Thyroid gland (tissue), 4 donors: ENCODE measurements around the gene P2RX6. TPM values are rescaled to one million over a fixed set of nuclear protein-coding genes. Genes with fewer than 3 reads are reported as not detected.

Experiments
- DNase-seq, 2 donors: peaks; one replicate each; pipeline ENCODE4 v3.0.0-alpha.2; 2019
- H3K27ac ChIP-seq, 3 donors: fragments of 200-600 bp; sonication (generic); 1 replicate in 2 of 3; 2 replicates in 1 of 3; pipeline ENCODE4 v1.5.1; 2016 to 2019; ENCODE audit warnings: mild to moderate bottlenecking in 1 of 3, moderate library complexity in 1 of 3
- H3K27me3 ChIP-seq: fragments of 200-600 bp; sonication (generic); one replicate; pipeline ENCODE4 v1.5.1; 2019
- H3K36me3 ChIP-seq, 2 donors: fragments of 200-600 bp; sonication (generic); one replicate each; pipeline ENCODE4 v1.5.1; 2016 to 2019
- H3K4me1 ChIP-seq, 2 donors: fragments of 200-600 bp; sonication (generic); one replicate each; pipeline ENCODE4 v1.5.1; 2017 to 2019
- H3K4me3 ChIP-seq, 3 donors: fragments of 200-600 bp; sonication (generic); replicated peaks in 1 of 3; 1 replicate in 2 of 3; 2 replicates in 1 of 3; pipeline ENCODE4 v1.5.1; 2016; ENCODE audit warnings: mild to moderate bottlenecking in 1 of 3
- H3K9me3 ChIP-seq: fragments of 200-600 bp; sonication (generic); one replicate; pipeline ENCODE4 v1.5.1; 2017
- POLR2A ChIP-seq, 2 donors: fragments of 450-650 bp; IDR thresholded peaks; one replicate each; pipeline ENCODE4 v1.6.1; 2017; ENCODE audit warnings: antibody characterized with exemption in 2 of 2, mild to moderate bottlenecking in 2 of 2, moderate library complexity in 1 of 2
- WGBS, 2 donors: methylation state at CpG; one replicate each; pipeline ENCODE4 v1.1.5; 2017; 5-methylcytosine and 5-hydroxymethylcytosine counted together
- intact Hi-C: fragments of 100-400 bp; cut with DNase I; formaldehyde crosslinking; loops from one replicate; pipeline ENCODE4 v1.15.1; 2023
- total RNA-seq, 4 donors: library from RNA; depleted of rRNA; stranded (reverse); fragments of >200 nt; gene quantifications; one replicate each; pipeline ENCODE4 v1.2.3, GENCODE V29; 2016
- TF ChIP-seq, protein P1 (sequence below), 6 experiments: fragments of 200-600 bp in 3 of 6; fragments of 450-650 bp in 3 of 6; sonication (generic) in 3 of 6; IDR thresholded peaks; one replicate each; pipeline ENCODE4 v1.5.1; 2016 to 2019; ENCODE audit warnings: antibody characterized with exemption in 6 of 6, mild to moderate bottlenecking in 2 of 6, inconsistent platforms in 1 of 6, moderate library complexity in 1 of 6

Gene P2RX6
- total RNA-seq, 4 donors from 2014 or later = 0.40 TPM; not detected in 3

DNA sequence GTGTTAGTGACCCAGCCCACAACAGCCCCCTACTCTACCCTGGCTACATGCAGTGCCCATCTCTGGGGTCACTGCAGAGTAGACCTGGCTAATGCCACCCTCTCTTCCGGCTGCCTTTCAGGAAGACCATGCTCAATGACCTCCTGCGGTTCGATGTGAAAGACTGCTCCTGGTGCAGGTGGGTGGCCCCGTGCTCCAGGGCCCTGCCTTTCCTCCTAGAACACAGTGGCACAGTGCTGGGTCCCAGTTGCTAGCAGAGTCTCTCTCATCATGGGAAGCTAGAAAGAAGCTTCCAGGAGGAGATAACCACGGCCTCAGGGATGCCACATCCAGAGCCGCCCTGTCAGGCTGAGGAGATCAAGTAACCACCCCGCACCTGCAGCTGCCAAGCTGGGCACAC lies 29.2 kb upstream of the P2RX6 start:
- intact Hi-C loops = no loop called here
- no peak overlapping the region for H3K4me3 ChIP-seq
- peaks cover 4 to 14% of the 10 kb centered on the region in 2 donors for H3K36me3 ChIP-seq
- H3K27me3 ChIP-seq = no peaks in the 10 kb centered on the region
- H3K9me3 ChIP-seq = no peaks in the 10 kb centered on the region
- no peak for DNase-seq
- 93 to 97% methylated on average over 3 to 7 of the region's 7 CpGs for WGBS, 2 donors
- peaks cover 13 to 17% of the 10 kb centered on the region in 2 donors for H3K4me1 ChIP-seq
- TF ChIP-seq, protein P1, sequence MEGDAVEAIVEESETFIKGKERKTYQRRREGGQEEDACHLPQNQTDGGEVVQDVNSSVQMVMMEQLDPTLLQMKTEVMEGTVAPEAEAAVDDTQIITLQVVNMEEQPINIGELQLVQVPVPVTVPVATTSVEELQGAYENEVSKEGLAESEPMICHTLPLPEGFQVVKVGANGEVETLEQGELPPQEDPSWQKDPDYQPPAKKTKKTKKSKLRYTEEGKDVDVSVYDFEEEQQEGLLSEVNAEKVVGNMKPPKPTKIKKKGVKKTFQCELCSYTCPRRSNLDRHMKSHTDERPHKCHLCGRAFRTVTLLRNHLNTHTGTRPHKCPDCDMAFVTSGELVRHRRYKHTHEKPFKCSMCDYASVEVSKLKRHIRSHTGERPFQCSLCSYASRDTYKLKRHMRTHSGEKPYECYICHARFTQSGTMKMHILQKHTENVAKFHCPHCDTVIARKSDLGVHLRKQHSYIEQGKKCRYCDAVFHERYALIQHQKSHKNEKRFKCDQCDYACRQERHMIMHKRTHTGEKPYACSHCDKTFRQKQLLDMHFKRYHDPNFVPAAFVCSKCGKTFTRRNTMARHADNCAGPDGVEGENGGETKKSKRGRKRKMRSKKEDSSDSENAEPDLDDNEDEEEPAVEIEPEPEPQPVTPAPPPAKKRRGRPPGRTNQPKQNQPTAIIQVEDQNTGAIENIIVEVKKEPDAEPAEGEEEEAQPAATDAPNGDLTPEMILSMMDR (IDR thresholded peaks at IDR 0.05) = no peak
- TF ChIP-seq POLR2A (IDR thresholded peaks at IDR 0.05) = no peak
- no peak overlapping the region for H3K27ac ChIP-seq

DNA sequence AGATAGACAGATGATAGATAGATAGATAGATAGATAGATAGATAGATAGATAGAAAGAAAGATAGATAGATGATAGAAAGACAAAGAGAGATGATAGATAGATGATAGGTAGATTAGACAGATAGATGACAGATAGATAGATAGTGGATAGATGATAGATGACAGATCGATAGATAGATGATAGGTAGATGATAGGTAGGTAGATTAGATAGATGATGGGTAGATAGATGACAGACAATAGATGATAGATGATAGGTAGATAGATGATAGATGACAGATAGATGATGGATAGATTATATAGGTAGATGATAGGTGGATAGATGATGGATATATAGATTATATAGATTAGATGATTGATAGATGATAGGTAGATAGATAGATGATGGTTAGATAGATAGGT lies 28.6 kb upstream of the P2RX6 start:
- WGBS, 2 donors = 94 to 96% methylated on average over 1 of the region's 1 CpG
- intact Hi-C loops = no loop called here
- H3K36me3 ChIP-seq = peaks cover 6 to 14% of the 10 kb centered on the region in 2 donors

DNA sequence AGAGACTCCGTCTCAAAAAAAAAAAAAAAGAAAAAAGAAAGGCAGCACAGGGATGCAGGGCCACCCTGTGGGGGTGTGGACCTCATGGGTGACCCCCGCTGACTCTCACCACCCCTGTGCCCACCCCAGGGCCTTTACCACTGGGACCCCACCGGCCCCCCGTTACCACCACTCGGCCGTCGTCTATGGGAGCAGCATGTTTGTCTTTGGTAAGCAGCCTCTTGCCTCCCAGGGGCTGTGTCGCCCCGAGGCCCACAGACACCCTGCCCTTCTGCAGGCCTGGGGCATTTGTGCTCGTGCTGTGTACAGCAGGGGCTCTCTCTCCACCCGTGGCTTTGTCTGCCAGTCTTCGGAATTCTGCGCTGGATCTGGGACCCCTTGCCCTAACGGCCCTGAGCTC lies 27.6 kb upstream of the P2RX6 start:
- H3K27ac ChIP-seq = no peak overlapping the region
- peaks cover 6 to 9% of the 10 kb centered on the region in 2 donors for H3K4me1 ChIP-seq
- DNase-seq = no peak
- TF ChIP-seq, protein P1 (IDR thresholded peaks at IDR 0.05) = no peak
- TF ChIP-seq POLR2A (IDR thresholded peaks at IDR 0.05) = no peak
- WGBS, 2 donors = 88 to 91% methylated on average over 12 of the region's 14 CpGs
- peaks cover 16 to 22% of the 10 kb centered on the region in 2 donors for H3K36me3 ChIP-seq
- H3K9me3 ChIP-seq = no peaks in the 10 kb centered on the region
- H3K27me3 ChIP-seq = no peaks in the 10 kb centered on the region
- intact Hi-C loops = no loop called here
- no peak overlapping the region for H3K4me3 ChIP-seq

More for the DNA sequence above, 28.6 kb upstream of the P2RX6 start:
- DNase-seq = no peak
- Histone ChIP-seq H3K4me3 (no peak overlapping the region), H3K27ac (no peak overlapping the region), H3K9me3 (no peaks in the 10 kb centered on the region), H3K27me3 (no peaks in the 10 kb centered on the region), H3K4me1 (peaks cover 9 to 11% of the 10 kb centered on the region in 2 donors)
- no peak for TF ChIP-seq POLR2A (IDR thresholded peaks at IDR 0.05)
- TF ChIP-seq, protein P1 (IDR thresholded peaks at IDR 0.05) = no peak

DNA sequence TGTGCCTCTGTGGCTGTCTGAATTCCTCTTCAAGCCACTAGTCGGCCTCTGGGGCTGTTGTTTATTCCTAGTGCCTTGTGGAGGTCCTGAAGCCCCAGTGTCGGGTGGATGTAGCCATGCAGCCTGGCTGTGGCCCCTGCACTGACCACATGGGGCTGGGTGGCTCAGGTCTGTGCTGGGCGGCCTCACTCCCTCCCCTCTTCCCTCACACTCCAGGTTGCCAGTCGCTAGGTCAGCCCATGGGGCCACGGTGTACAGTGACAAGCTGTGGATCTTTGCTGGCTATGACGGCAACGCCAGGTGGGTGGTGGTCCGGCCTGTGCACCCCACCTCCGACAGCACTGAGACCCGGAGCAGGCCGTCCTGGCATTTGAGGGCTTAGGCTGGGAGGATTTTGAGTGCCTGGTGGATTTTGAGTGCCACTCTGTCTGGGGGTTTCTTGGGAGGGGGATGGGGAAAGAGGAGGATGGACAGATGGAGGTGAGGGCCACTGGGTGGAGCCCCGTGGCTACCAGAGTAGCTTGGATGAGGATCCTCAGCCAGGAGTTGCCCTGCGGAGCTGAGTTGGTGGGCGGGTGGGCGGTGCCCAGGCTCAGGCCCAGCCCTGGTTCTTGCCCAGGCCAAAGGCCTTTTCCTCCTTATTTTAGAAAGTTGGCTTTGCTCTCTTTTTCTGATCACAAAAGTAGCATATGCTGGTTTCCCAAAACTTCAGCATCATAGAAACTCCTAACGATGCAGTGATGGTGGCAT lies 26.2 kb upstream of the P2RX6 start:
- no peak for TF ChIP-seq POLR2A (IDR thresholded peaks at IDR 0.05)
- TF ChIP-seq, protein P1 (IDR thresholded peaks at IDR 0.05) = no peak
- H3K27ac ChIP-seq = no peak overlapping the region
- H3K27me3 ChIP-seq = no peaks in the 10 kb centered on the region
- WGBS, 2 donors = 88% methylated on average over 12 to 13 of the region's 16 CpGs
- intact Hi-C loops = no loop called here
- H3K4me1 ChIP-seq = no peaks in the 10 kb centered on the region
- H3K4me3 ChIP-seq = no peak overlapping the region
- peaks cover 21 to 33% of the 10 kb centered on the region in 2 donors for H3K36me3 ChIP-seq
- no peak for DNase-seq
- H3K9me3 ChIP-seq = no peaks in the 10 kb centered on the region

DNA sequence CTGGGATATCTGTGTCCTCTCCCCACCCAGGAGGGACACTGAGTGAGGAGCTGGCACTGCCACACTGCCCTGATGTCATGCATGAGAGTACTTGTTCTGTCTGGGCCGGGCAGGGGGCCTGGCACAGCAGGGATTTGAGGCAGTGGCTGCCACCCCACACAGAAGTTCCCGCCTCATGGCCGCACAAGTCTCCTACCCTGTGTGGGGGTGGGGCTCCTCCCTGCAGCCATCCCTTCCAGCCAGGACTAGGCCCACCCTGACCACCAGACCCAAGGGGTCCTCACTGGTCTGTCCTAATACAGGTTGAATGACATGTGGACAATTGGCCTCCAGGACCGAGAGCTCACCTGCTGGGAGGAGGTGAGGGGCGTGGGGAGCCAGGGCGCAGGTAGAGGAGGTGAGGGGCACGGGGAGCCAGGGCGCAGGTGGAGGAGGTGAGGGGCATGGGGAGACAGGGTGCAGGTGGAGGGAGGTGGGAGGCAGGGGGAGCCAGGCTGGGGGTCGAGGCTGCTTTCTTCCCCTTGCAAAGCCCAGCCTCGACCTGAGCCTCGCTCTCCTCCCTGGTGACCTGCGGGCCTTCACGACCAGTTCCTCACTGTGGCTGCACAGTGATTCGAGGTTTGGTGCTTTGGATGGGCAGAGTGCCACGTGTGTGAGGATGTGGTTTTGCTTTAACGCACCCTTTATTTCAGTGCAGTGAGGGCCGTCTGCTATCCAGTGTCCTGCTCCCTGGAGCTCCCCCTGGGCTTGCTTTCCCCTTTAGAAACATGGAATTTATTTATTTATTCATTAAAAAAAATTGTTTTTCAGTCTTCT lies 25.4 kb upstream of the P2RX6 start:
- no peaks in the 10 kb centered on the region for H3K4me1 ChIP-seq
- WGBS, 2 donors = 74 to 75% methylated on average over 11 to 14 of the region's 17 CpGs
- intact Hi-C loops = no loop called here
- no peak overlapping the region for H3K27ac ChIP-seq
- no peak for DNase-seq
- no peak for TF ChIP-seq POLR2A (IDR thresholded peaks at IDR 0.05)
- TF ChIP-seq, protein P1 (IDR thresholded peaks at IDR 0.05) = no peak
- no peaks in the 10 kb centered on the region for H3K27me3 ChIP-seq
- H3K4me3 ChIP-seq = no peak overlapping the region
- H3K9me3 ChIP-seq = no peaks in the 10 kb centered on the region
- peaks cover 21 to 37% of the 10 kb centered on the region in 2 donors for H3K36me3 ChIP-seq
